Stimulated activated CD4-positive, alpha-beta T cell treated with anti-CD3 and anti-CD28 coated beads, TNF-alpha, amount 100 ng/mL, for 24 hours (primary cell): ENCODE measurements around the gene CDC37.
"Not testable (repeated sequence)": the region's sequence is repeated elsewhere in the genome, so short reads cannot be mapped to it uniquely, and the experiment has no call there.

Experiments used
- DNase-seq, 3 experiments: peaks; one replicate each; pipeline ENCODE4 v3.0.0-alpha.2; 2020; ENCODE audit warnings: low read depth in 3 of 3

CDC37 gene

GRCh38 chr19:10395003-10395402 lies 8.3 kb downstream of the CDC37 start:
- no peak for DNase-seq

DNA sequence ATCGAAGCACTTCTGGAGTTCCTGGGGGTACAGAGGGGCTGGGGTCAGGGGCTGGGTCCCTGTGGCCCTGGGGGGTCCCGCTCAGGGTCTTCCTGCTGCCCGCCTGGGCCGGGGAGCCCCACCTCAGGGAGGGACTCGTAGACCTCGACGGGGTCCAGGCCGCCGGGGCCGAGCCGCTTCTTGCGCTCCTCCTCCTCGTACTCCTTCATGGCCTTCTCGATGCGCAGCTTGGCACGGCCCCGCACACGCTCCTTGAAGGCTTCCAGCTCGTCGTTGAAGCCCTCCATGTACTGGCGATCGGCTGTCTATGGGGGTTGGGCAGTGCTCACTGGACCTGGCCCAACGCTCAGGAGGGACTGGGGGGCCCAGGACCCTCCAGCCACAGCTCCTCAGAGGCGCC lies 10.2 kb downstream of the CDC37 start:
- DNase-seq = no peak

GRCh38 chr19:10392120-10392519 lies 11.2 kb downstream of the CDC37 start:
- no peak for DNase-seq

- DNase-seq = peak; percentile 46 to 64 (median 52)
Observed at GRCh38 chr19:10390652-10391286, 12.6 kb downstream of the CDC37 start.

DNA sequence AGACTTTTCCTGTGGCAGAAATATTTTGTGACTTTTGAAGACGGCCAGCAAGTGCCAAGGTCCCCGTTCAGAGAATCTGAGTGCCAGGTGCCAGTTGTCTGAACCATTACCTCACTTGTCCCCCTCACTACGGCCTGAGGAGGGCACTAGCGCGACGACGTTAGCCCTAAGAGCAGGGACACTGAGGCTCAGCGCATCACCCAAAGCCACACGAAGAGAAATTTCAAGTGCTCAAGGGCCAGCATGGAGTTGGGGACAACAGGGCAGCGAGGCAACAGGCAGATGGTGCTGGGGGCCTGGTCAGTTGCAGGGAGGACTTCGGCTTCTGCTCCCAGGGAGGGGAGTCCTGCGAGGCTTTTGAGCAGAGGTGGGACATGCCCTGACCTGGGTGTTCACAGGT lies 13.5 kb downstream of the CDC37 start:
- DNase-seq = no peak

DNA sequence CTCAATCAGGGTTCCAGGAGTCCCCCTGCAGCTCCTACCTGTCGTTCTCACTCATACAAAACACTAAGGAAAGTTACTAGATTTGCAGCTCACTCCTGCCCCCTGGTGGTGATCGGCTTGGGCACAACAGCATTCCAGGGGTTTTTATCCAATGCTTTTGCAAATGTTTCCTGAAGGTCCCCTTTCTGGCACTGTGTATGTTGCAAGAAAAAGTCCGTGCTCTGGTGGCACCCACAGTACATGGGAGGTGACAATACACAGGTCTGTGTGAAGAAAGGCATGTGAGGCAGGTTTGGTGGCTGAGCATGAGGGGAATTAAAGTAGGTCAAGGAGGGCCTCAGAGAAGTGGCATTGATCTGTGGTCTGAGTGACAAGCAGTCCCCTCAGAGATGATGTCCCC lies 14.4 kb downstream of the CDC37 start:
- DNase-seq = peak; percentile 68 to 83 (median 72)

DNA sequence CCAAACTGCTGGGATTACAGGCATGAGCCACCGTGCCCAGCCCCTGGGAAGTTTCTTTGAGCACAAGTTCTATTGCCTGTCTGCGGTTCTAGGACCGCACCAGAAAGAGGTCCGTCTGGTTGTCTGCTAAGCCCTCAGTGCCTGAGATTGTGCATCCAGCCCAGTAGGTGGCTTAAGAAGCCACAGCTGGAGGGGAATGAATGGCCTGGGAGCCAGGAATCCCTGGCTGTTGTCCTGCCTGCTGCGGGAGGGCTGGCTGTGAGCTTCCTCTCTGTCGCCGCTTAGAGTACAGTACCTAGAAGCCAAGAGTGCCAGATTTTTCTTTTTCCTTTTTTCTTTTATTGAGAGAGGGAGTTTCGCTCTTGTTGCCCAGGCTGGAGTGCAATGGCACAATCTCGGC lies 18.8 kb downstream of the CDC37 start:
- DNase-seq = no peak

DNA sequence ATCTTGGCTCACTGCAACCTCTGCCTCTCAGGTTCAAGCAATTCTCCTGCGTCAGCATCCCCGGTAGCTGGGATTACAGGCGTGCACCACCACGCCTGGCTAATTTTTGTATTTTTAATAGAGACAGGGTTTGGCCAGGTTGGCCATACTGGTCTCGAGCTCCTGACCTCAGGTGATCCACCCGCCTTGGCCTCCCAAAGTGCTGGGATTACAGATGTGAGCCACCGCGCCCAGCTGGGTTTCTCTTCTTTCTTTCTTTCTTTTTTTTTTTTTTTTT lies 20.2 kb downstream of the CDC37 start:
- DNase-seq = not testable (repeated sequence)

- peak; percentile 90 to 97 (median 95) for DNase-seq
Observed at GRCh38 chr19:10380313-10381102, 22.8 kb downstream of the CDC37 start, which contains the start of gene TYK2. TSS of gene TYK2 (minus strand) at chr19:10380572. CDS start at chr19:10378406, 2,166 bp downstream.

- DNase-seq = no peak
Observed at GRCh38 chr19:10379880-10380312, 23.4 kb downstream of the CDC37 start.

DNA sequence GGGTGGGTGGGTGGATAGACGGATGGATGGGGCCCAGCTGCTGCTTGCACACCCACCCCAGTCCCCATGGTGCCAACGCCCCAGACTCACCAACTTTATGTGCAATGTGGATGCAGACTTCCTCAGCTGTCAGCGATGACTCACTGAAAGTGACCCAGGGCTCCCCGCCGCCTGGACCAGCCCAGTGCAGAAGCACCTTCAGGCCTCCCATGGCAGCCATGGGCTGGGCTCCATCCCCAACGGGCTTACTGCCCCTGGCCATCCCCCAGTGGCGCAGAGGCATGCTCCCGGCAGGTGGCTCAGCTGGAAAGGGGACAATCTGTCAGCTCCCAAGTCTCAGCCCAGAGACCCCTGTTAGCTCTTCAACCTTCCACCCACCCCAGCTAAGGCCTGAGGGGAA lies 25.2 kb downstream of the CDC37 start:
- DNase-seq = no peak

DNA sequence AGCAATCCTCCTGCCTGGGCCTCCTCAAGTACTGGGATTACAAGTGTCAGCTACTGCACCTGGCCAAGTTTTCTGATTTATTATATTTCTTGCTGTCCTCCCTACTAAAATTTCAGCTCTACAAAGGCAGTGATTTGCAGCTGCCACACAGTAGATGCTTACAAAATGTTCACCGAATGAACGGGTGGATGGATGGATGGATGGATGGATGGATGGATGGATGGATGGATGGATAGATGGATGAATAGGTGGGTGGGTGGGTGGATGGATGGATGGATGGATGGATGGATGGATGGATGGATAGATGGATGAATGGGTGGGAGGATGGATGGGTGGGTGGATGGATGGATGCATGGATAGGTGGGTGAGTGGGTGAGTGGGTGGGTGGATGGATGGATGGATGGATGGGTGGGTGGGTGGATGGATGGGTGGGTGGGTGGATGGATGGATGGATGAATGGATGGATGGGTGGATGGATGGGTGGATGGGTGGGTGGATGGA lies 26.2 kb downstream of the CDC37 start:
- DNase-seq = not testable (repeated sequence)

DNA sequence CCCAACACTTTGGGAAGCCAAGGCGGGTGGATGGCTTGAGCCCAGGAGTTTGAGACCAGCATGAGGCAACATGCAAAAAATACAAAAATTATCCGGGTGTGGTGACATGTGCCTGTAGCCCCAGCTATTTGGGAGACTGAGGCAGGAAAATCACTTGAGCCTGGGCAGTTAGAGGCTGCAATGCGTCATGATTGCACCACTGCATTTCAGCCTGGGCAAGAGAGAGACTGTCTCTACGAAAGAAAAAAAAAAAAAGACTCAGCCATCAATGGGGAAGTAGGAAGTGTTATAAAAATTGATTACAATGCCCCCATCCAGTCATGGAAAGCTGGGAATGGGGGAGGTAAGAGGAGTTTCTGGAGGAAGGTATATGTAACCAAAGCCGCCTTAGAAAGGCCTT lies 28.4 kb downstream of the CDC37 start:
- no peak for DNase-seq

DNA sequence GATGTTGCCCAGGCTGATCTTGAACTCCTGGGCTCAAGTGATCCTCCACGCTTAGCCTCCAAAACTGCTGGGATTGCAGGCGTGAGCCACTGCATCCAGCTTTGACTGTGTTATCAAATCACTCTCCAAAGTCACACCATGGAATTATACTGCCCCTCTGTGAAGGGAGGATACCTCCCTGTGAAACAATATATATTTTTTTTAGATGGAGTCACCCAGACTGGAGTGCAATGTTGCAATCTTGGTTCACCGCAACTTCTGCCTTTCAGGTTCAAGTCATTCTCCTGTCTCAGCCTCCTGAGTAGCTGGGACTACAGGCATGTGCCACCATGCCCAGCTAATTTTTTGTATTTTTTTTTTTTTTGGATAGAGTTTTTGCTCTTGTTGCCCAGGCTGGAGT lies 30.7 kb downstream of the CDC37 start:
- no peak for DNase-seq

DNA sequence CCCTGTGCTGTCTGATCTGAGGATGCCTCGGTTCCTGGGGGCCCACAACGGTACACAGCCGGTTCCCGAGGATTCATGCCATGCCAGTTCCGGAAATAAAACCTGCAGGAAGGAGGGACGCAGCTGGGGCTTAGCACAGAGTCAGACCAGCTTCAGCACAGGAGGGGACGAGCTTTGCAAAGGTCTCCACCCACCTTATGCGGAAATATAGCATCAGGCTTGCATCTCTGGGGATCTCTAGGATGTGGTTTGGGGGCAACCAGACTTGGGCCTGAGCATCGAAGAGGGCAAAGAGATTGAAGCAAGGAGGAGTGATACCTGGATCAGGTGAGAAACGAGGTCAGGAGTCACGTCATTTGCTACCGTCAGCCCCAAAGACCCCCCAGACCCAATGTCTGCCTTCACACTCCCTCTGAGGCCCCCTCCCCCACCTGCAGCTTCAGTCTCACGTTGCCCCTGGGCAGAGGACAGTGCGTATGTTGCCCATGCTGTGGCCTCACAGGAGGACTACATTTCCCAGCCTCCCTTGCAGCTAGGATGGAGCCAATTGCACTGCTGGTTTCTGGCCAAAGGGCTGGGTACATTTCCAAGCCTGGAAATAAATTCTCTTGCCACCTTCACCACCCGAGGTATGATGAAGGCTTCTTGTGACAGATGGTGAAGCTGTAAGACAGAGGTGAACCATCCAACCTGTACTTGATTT lies 35.1 kb downstream of the CDC37 start:
- DNase-seq = no peak

DNA sequence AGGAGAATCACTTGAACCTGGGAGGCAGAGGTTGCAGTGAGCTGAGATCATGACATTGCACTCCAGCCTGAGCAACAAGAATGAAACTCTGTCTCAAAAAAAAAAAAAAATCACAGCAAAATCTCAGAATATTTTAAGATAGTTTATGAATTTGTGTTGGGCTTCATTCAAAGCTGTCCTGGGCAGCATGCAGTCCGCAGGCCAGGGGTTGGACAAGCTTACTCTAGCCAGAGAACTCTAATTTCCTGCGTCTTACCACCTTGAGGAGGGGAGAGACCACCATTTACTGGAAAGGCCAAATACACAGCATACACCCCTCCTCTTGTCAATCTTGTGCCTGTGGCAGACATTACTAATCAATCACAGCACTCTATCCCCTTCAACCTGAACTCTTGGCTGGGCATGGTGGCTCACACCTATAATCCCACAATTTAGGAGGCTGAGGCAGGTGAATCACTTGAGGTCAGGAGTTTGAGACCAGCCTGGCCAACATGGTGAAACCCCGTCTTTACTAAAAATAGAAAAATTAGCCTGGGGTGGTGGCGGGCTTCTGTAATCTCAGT lies 36.3 kb downstream of the CDC37 start:
- not testable (repeated sequence) for DNase-seq

DNA sequence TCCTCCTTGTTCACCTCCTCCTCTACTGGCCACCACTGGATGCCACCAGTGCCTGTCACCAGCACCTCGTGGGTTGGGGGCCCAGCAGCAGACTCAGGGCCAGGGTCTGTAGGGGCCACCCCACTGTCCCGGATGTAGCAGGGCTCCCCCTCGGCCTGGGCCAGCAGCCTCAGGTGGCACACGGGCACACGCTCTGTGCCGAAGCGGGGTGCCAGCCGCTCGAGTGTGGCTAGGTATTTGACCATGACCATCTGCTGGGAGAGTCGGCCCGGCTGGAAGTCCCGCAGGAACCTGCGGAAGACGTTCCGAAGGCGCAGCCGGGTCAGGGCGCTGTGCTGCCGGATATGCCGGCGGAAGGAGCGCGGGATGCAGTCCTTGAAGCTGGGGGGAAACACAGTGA lies 37.8 kb downstream of the CDC37 start:
- no peak for DNase-seq

DNA sequence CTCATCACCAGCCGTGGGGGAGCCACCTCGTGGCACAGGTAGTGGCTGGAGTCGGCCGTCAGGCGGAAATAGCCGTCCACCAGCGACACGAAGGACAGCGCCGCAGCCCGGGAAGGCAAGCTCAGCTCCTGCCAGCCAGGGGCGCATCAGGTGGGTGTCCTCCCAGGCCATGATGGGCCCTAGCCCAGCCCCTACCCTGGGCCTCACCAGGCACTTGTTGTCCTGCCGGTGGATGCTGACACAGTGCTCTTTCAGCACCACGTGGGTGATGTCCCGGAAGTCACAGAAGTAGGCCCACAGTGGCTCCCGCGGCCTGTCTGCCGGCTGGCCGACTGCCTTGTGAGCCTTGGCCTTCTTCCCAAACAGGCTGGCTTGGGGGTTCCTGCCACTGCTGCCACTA lies 38.7 kb downstream of the CDC37 start:
- no peak for DNase-seq

DNA sequence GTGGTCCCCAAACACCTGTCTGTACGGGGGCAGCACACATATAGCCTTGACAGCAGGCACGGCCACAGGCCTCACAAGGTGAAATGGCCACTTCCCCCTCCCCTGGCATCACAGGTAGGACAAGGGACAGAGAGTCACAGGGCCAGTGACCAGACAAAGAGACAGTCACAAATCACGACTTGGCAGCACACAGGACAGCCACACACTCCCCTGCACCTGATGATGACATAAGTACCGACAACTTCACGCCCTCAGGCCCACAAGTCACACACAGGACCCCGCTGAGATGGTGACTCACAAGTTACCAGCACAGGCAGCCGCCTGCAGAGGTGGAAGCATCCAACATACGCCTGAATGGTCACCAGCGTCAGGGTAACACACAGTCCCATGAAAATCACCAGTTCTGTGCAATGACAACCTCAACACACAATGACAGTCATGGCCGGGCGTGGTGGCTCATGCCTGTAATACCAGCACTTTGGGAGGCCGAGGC lies 39.5 kb downstream of the CDC37 start:
- no peak for DNase-seq

DNA sequence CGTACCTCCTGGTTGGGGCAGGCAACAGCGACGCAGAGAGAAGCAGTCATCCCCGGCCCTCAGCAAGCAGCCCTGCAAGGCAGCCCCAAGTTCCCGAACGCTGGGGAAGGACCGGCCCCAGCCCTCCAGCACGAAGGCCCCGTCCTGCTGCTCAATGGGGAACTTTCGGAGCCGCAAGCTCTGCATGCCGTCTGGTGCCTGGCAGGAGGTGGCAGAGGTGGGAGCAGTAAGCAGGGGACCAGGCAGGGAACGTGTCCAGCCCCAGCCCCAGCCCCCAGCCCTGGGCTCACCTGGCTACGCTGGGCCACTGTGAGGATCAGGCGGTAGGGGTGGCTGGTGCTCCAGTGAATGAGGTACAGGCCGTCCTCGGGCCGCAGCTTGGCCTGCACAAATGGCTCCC lies 41.1 kb downstream of the CDC37 start:
- DNase-seq = no peak

- DNase-seq = no peak
Observed at GRCh38 chr19:10361569-10362011, 41.8 kb downstream of the CDC37 start.

GRCh38 chr19:10356431-10356830 lies 46.9 kb downstream of the CDC37 start:
- DNase-seq = no peak
